Inferior parietal cortex (tissue), 1 donor: ENCODE results near the gene ZRANB3.
"Not testable (repeated sequence)": the region's sequence is repeated elsewhere in the genome, so short reads cannot be mapped to it uniquely, and the experiment has no call there.

Experiments
- DNase-seq: peaks from one replicate; pipeline ENCODE4 v3.0.0-alpha.2; 2016; ENCODE audit errors: extremely low spot score

The ZRANB3 gene

DNA sequence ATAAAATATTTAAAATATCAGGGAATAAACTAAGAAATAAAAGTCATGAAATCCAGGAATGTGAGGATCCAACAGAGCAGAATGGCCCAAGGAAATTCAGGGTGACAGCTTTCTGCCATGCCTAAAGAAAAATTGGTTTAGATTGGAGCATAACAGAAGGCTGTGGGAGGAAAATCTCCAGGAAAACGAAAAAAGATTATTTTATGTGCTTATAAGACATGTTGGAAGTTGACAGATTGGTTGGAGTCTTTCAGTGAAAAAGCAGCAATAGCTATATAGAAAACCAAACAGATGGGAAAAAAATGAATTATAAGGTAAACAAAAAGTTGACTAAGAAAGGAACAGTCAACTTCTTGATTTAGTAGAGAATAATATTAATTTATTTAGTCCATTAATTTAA lies 203.9 kb downstream of the ZRANB3 start:
- DNase-seq: no peak

DNA sequence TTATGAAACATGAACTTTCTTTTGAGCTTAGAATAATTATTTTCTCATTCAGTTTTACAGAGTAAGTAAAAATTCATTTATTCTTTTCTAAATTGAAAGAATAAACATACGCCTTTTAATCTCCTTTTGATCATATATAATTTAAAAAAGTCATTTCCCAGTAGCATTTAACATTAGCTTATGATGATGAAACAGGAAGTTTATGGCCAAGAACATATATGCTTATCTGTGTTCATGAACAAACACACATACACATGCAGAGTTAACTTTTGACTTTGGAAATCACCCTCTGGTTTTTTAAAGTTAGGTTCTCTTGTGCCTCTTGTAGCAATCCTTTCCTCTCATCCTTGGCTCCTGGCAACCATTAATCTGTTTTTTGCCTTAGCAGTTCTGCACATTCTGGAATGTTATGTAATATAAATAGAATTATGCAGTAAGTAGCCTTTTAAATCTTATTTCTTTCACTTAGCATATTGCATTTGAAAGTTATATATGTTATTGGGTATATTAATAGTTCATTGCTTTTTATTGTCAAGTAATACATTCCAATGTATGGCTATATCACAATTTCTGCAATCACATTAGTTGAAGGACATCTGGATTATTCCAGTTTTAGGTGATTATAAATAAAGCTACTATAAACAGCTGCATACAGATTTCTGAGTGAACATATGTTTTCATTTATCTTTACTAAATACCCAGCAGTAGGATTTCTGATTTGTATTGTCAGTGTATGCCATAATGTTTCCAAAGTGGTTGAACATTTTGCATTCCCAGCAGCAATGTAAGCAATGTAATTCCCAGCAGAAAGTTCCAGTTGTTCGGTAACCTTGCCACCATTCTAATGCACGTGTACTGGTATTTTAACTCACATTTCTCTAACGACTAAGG lies 210.3 kb downstream of the ZRANB3 start:
- DNase-seq: no peak

DNA sequence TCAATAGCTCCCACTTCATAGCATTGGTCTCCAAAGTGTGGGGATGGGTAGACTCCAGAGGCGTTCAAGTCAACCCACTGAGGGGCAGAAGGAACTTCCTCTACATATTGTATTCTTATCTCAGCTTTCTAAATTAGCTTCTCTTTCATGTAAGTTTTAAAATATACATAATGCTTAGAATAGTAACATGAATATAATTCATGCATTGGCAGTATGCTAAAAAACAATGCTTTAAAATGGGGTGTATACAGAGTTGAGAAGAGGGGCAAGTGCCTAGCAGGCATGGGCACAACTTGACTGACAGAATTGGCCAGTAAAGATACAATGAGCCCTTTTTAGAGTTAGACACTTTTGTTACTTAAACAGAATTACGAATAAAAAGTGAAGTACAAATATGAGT lies 212.2 kb downstream of the ZRANB3 start:
- DNase-seq: no peak

DNA sequence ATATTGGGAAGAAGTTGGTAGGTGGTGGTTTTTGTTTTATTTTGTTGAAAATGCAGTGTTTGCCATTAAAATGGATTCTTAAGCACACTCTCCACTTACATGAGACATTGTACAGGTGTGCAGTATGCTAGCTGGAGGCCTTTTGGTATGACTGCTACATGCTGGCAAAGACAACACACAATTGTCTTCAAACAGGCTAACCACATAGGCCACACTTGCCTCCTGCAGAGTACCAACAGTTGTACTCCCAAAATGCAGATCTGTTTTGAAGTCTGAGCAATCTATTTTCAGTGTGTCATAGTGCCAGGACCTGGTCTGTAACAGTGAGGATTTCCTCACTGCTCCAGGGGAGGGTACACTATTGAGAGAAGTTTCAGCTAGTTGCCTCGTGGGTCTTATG lies 213.6 kb downstream of the ZRANB3 start:
- DNase-seq: no peak

DNA sequence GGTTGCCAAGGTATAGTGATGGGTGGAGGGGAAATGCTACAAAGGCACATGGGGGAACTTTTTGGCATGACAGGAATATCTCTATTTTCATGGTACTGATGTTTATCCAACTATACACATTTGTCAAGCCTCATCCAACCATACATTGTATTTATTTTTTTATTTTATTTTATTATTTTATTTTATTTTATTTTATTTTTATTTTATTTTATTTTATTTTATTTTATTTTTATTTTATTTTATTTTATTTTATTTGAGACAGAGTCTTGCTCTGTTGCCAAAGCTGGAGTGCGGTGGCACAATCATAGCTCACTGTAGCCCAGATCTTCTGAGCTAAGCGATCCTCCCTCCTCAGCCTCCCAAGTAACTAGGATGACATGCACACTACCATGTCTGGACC lies 219.1 kb downstream of the ZRANB3 start:
- no peak for DNase-seq

DNA sequence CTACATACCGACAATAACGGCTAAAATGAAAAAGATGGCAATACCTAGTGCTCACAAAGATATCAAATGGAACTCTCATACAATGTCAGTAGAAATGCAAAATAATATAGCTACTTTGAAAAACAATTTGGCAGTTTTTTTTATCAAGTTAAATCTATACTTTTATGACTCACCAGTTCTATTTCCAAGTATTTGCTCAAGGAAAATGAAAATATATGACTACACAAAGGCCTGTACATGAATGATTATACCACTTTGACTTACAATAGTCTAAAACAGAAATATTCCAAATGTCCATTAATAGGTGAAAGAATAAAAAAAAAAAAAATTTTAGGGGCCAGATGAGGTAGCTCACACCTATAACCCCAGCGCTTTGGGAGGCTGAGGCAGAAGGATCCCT lies 219.8 kb downstream of the ZRANB3 start:
- no peak for DNase-seq

DNA sequence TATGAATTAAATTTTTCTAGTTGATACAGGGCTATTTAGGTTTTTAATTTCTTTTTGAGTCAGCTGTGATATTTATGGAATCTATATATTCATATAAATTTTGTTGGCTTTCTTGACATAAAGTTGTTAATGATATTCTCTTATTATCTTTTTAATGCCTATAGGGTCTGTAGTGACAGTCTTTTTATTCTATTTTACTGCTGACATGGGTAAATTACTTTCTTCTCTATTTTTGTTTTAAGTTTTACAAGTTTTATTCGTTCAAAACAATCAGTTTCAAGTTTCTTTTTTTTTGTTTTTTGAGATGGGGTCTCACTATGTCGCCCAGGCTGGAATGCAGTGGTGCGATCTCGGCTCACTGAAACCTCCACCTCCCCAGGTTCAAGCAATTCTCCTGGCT lies 226.3 kb downstream of the ZRANB3 start:
- no peak for DNase-seq

DNA sequence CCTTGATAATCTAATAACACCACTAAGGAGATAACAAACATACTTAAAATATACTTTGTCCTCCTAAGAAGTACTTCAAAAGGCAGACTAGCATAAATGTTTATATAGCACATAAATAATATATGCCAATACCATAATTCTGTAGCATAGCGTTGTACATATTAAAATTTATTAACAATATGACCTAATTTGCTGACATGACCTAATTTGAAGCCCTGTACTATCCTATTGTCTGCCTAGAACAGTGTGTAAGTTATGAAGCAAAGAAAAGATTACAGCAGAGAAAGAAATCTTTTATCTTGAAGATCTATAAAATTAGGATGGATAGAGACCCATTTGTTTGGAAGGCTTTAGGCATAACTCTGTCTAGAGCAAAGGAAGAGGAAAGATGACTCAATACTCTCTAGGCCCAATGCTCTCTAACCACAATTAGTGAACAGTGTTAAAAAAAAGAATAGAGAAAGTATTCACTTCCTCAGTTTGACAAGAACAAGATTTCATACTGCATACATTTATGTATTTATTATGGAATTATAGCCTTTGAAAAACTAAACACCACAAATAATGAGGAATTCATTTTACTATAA lies 231.3 kb downstream of the ZRANB3 start:
- DNase-seq: no peak

DNA sequence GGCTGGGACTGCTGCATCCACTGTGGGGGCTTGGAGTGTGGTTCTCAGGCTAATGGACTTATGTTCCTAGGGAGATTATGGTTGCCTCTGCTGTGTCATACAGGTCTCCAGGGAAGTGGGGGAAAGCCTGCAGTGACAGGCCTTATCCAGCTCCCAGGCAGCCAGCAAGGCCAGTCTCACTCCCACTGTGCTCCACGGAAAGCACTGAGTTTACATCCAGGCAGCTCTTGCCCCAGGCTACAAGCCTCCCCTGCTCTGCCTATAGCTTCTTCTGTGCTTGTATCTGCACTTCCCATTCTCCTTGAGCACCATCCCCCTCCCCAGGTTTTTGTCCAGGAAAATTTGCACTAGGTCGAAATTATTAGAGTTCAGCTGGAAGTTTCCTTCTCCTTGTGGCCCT lies 231.9 kb downstream of the ZRANB3 start:
- DNase-seq: no peak

DNA sequence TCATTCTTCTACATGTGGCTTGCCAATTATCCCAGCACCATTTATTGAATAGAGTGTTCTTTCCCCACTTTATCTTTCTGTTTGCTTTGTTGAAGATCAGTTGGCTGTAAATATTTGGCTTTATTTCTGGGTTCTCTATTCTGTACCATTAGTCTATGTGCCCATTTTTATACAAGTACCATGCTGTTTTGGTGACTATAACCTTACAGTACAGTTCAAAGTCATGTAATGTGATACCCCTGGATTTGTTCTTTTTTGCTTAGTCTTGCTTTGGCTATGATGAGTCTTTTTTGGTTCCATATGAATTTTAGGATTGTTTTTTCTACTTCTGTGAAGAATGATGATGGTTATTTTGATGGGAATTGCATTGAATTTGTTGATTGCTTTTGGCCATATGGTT lies 243.9 kb downstream of the ZRANB3 start:
- not testable (repeated sequence) for DNase-seq

DNA sequence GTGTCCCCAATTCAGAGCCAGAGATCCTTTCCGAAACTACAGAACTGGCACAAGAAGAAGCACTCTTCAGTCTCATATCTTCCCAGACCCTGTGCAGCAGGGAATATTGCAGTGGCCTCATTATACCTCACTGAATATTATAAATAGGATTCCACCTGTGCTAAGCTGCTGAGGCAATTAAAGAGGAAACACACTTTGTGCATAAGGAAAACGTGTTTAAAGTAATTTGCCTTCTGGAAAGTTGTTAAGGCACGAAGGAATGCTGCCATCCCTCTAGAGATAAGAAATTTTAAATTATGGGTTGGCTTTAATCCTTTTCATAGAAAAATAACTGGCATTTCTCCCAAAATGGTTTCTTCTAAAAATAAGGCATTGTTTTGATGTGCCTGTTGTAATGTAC lies 245.6 kb downstream of the ZRANB3 start:
- no peak for DNase-seq

DNA sequence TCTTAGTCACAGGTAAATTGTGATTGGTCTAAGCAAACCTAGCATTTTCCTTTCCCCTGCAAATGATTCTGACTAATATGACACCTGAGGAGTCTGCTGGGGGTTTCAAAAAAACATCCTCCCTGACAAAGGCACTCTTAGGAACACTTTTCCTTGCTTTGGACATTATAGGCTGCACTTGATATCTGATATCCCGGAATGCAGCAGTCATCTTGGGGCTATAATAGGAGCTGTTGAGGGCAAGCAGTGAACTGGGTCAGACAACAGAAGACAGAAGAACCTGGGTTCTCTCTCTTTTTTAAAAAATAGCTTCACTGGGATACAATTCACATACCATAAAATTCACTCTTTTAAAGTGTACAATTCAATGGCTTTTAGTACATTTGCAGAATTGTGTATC lies 249.6 kb downstream of the ZRANB3 start:
- no peak for DNase-seq

DNA sequence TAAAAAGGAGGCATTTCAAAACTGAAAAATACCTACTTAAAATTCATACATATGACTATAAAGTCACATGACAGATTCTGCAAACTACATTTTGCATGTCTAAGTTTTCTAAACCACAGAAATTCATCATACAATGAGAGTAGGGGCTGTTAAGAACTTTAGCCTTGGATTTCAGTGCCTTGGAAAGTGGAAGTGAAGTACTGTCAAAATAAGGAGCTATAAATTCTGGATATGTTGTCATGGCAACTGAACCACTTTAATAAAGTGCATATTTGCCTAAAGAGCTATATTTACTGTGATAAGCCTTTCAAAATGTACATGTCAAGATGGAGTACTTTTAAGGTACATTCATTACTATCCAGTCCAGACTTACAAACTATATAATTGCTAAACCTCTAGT lies 251.8 kb downstream of the ZRANB3 start:
- no peak for DNase-seq

DNA sequence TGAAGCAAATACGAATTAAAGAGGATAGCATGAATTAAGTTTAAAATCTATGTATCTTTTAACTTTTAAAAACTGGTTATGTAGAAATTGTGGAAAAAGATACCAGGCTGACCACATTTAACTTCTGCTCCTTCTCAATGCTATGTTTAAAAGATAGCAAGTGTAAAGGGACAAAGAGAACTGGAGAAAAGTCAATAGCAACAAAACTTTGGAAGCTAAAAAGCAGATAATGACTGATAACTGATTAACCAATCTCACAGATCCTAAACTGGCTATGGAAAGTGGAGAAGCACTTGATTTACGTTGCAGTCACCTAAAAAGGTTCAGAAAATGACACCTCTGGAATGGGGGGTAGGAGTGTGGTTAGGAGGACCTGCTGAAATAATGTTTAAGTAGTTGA lies 254.5 kb downstream of the ZRANB3 start:
- DNase-seq: no peak

DNA sequence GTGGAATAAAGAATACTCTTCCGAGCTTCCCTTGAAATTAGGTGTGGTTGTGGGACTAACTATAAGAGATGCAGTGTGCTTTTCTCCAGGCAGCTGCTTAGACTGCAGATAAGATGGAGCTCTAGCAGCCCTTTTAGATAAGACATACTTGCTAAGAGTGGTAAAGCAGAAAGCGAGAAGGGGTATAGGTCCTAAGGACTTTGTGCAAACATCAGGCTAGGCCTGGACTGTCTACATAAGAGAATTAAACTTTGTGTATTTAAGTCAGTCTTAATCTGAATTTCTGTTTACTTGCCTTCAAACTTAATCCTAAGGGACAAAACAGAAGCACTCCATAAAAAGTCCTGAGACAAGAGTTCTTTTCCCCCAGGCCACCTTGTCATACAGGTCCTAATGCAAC lies 260.0 kb downstream of the ZRANB3 start:
- DNase-seq: no peak

DNA sequence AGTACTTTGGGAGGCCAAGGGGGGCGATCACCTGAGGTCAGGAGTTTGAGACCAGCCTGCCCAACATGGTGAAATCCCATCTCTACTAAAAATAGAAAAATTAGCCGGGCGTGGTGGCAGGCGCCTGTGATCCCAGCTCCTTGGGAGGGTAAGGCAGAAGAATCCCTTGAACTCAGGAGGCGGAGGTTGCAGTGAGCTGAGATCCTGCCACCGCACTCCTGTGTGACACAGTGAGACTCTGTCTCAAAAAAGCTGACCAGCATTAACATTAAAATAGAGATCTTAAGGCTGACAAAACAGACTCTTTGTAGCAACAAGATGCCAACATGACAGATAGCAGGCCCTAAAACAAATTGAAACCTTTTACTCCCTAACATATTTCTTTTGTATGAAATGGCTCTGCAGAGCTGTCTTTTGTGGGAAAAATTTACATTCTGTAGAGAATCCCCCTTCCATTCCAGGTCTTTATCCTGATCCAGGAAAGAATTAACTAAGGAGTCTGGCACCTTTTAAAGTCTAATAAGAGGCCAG lies 265.0 kb downstream of the ZRANB3 start:
- no peak for DNase-seq

DNA sequence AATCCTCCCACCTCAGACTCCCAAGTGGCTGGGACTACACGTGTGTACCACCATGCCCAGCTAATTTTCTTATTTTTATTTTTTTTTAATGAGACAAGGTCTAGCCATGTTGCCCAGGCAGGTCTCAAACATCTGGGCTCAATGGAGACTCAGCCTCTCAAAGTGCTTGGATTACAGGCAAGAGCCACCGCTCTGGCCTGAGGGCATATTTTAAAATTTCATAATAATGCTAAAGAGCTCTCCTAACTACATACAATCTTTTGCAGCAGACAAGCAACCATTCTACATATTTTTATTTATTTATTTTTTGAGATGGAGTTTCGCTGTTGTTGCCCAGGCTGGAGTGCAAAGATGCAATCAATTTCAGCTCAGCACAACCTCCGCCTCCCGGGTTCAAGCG lies 271.9 kb downstream of the ZRANB3 start:
- no peak for DNase-seq

DNA sequence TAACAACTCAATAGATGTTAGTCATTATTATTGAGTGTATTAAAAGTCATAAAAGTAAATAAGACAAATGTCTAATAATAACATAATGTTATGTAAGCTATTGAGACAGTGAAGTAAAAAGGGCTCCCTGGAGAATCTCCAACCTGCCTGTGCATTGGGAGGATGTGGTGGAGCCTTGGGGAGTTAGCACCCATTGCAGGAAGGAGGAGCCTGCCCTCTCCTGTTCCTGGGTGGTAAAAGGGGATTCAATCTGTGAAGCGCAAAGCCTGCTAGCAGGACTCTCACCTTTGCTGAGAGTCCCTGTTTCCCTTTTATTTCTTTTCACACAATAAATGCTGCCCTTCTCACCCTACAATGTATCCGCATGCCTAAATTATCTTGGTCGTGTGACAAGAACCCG lies 272.8 kb downstream of the ZRANB3 start:
- DNase-seq: no peak

DNA sequence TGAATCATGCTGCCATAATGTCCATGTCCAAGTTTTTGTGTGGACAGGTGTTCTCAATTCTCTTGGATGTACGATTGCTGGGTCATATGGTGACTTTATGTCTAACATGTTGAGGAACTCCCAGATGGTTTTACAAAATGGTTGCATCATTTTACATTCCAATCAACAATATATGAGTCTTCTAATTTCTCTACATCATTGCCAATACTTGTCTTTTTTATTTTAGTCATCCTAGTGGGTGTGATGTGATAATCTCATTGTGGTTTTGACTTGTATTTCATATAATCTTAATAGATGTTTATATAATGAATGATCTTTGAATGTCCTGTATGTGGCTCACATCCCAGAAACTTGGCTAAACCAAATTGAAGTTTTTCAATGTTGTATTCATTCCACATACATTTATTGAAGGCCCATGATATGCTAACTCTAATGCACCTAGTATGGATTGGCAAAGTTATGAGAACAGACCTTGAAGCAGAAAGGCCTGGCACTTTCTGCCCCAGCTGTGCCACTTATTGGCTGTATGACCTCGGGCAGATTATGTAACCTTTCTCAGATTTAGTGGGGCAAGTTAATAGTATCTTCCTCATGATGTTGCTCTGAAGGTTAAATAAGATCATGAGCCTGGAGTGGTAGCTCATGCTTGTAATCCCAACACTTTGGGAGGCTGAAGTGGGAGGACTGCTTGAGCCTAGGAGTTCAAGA lies 273.5 kb downstream of the ZRANB3 start:
- no peak for DNase-seq

DNA sequence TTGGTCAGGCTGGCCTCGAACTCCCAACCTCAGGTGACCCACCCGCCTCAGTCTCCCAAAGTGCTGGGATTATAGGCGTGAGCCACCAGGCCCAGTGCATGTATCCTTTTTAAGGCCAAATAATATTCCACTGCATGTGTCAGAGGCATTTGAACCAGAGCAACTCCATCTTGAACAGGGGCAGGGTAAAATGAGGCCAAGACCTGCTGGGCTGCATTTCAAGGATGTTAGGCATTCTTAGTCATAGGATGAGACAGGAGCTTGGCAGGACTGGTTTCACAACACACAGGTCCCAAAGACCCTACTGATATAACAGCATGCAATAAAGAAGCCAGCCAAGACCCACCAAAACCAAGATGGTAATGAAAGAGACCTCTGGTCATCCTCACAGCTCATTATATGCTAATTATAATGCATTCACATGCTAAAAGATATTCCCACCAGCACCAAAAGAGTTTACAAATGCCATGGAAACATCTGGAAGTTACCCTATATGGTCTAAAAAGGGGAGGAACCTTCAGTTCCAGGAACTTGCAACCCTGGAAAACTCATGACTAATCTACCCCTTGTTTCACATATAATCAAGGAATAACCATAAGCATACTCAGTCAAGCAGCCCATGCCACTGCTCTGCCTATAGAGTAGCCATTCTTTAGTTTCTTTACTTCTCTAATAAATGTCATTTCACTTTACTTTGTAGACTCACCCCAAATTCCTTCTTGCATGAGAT lies 274.3 kb downstream of the ZRANB3 start:
- no peak for DNase-seq

DNA sequence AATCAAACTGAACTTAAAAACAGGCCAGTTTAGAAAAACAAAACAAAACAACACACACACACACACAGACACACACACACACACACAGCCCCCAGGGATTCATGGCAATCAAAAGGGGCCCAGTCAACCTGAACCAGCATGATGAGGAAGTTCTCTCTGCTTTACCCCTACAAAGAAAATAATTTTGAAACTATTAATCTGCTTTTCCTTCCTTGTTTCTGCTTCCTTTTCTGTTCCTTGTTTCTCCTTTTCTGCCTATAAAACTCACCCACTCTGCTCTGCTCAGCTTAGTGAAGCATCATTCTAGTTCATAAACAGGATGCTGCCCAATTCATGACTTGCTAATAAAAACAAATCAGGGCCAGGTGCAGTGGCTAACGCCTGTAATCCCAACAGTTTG lies 275.8 kb downstream of the ZRANB3 start:
- no peak for DNase-seq
